HFFc6 (cell line): ENCODE data around the gene CILP. TPM values are rescaled to one million over a fixed set of nuclear protein-coding genes. Genes with fewer than 3 reads are reported as not detected.

ENCODE experiments used
- DNase-seq: peaks from one replicate; pipeline ENCODE4 v3.0.0-alpha.2; 2018
- H3K27ac Mint-ChIP-seq: 2 replicates; pipeline ENCODE4 v1.8.0; 2020; ENCODE audit warnings: mild to moderate bottlenecking, mixed read lengths
- H3K27me3 Mint-ChIP-seq: 2 replicates; pipeline ENCODE4 v1.8.0; 2021; ENCODE audit warnings: mild to moderate bottlenecking, moderate library complexity, mixed read lengths; ENCODE audit not compliant: insufficient read depth
- H3K36me3 Mint-ChIP-seq: 2 replicates; pipeline ENCODE4 v1.8.0; 2021; ENCODE audit warnings: low read depth, mixed read lengths
- H3K4me1 Mint-ChIP-seq: 2 replicates; pipeline ENCODE4 v1.8.0; 2020; ENCODE audit warnings: low read depth, mixed read lengths
- H3K4me3 Mint-ChIP-seq: 2 replicates; pipeline ENCODE4 v1.8.0; 2020; ENCODE audit warnings: mild to moderate bottlenecking, moderate library complexity, mixed read lengths
- H3K9me3 Mint-ChIP-seq: 2 replicates; pipeline ENCODE4 v1.8.0; 2020; ENCODE audit warnings: mild to moderate bottlenecking, mixed read lengths
- total RNA-seq, 6 experiments: library from RNA; stranded (reverse); fragmentation: NEBNext Ultra II Directional; extraction: Animal tissue kit (Norgen Biotek cat#: 25700); gene quantifications; 2 replicates in 1 of 6; 3 replicates in 5 of 6; pipeline ENCODE4 v1.2.3, GENCODE V29; 2021
- TF ChIP-seq, protein P1 (sequence below): fragments of 200-600 bp; sonication (generic); IDR thresholded peaks from 2 replicates; pipeline ENCODE4 v1.5.0; 2021; ENCODE audit warnings: antibody characterized with exemption, mild to moderate bottlenecking

The CILP gene
- total RNA-seq, 6 experiments from 2014 or later: 0.05 TPM; not detected in 5

DNA sequence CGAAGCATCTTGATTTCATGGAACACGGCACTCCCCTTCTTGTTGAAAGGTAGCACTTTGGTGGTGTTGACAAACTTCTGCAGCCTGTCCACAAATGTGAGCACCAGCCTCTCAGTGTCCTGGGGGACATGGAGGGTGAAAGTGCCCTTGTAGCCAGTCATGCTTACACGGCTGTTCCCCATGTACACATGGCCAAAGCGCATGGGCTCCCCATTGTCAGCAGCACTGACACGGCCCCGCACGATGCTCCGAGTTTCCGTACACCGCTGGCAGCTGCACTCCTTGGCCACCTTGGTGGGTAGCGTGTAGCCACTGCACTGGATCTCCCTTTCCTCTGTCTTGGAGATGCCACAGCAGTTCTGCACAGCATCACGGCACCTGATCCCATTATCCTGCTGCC is 12.7 kb downstream of the CILP start:
- H3K27ac Mint-ChIP-seq: no peak overlapping the region
- H3K4me1 Mint-ChIP-seq: no peaks in the 10 kb centered on the region
- DNase-seq: no peak
- H3K27me3 Mint-ChIP-seq: peaks cover 19% of the 10 kb centered on the region
- H3K9me3 Mint-ChIP-seq: no peaks in the 10 kb centered on the region
- no peaks in the 10 kb centered on the region for H3K36me3 Mint-ChIP-seq
- no peak overlapping the region for H3K4me3 Mint-ChIP-seq
- TF ChIP-seq, protein P1, sequence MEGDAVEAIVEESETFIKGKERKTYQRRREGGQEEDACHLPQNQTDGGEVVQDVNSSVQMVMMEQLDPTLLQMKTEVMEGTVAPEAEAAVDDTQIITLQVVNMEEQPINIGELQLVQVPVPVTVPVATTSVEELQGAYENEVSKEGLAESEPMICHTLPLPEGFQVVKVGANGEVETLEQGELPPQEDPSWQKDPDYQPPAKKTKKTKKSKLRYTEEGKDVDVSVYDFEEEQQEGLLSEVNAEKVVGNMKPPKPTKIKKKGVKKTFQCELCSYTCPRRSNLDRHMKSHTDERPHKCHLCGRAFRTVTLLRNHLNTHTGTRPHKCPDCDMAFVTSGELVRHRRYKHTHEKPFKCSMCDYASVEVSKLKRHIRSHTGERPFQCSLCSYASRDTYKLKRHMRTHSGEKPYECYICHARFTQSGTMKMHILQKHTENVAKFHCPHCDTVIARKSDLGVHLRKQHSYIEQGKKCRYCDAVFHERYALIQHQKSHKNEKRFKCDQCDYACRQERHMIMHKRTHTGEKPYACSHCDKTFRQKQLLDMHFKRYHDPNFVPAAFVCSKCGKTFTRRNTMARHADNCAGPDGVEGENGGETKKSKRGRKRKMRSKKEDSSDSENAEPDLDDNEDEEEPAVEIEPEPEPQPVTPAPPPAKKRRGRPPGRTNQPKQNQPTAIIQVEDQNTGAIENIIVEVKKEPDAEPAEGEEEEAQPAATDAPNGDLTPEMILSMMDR: no peak

DNA sequence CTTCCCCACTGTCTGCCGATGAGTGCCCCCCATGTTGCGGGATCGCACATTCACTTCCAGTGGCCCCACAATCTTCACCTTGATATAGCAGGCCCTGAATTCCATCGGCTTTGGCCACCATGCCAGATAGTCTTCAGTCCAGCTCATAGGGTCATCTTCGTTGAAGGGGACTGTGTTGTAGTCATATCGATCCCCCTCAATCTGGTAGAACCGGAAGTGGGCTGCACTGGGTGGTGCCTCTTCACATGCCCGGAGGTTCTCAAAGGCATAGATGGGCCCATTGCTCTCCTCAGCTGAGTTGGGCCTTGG is 14.0 kb downstream of the CILP start:
- H3K4me1 Mint-ChIP-seq: no peaks in the 10 kb centered on the region
- no peak overlapping the region for H3K4me3 Mint-ChIP-seq
- peaks cover 21% of the 10 kb centered on the region for H3K27me3 Mint-ChIP-seq
- H3K9me3 Mint-ChIP-seq: no peaks in the 10 kb centered on the region
- no peaks in the 10 kb centered on the region for H3K36me3 Mint-ChIP-seq
- no peak overlapping the region for H3K27ac Mint-ChIP-seq
- no peak for DNase-seq
- TF ChIP-seq, protein P1: no peak

DNA sequence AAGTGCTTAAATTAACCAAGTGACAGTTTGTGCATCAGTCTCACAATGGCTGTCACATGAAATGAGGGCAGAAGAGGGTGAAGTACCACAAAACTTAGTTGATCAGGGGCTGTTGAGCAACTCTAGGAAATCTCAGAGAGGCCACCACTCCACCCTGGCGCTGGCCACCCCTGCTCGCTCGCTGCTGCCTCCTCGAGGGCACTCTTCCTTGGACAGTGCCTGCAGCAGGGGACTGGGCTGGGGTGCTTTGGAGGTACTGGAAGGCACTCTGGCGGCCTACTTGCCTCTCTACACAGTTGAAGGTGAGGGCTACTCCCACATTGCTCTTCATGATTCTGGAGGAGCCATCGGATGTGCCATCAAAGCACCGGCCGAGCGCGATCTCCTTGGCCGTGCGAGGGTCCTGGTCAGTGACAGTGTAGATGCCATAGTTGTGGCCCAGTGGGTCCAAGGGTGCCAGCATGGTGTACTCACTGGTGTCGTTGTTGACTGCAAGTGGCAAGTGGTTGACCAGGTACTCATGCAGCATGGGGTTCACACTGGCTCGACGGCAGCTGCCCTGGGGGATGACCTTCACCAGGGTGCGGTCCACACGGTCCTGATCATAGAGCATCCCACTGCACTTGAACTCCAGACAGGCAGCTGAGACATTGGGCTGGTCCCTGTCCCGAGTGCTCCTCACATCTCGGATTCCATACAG is 14.5 kb downstream of the CILP start:
- Mint-ChIP-seq H3K4me1 (no peaks in the 10 kb centered on the region), H3K9me3 (no peaks in the 10 kb centered on the region), H3K27me3 (peaks cover 21% of the 10 kb centered on the region), H3K36me3 (no peaks in the 10 kb centered on the region), H3K4me3 (no peak overlapping the region), H3K27ac (no peak overlapping the region)
- DNase-seq: no peak
- TF ChIP-seq, protein P1: no peak

DNA sequence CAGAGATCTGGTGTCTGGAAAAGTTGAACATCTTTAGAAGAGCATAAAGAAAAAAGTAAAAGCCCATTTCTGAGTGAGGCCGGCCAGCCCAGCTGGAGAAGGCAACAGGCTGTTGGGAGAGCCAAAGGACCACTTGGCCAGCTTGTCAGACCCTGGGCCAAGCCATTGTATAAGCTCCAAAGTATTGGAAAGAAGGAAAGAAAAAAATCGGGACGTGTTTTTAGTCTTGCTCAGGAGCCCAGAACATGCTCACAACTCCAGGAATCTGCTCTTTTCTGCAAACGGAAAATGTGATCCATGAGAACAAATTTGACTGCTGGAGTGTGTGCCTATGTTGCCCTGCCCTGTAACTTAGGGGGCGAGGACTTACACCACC is 15.7 kb downstream of the CILP start:
- TF ChIP-seq, protein P1: no peak
- H3K9me3 Mint-ChIP-seq: no peaks in the 10 kb centered on the region
- H3K4me1 Mint-ChIP-seq: no peaks in the 10 kb centered on the region
- no peak overlapping the region for H3K27ac Mint-ChIP-seq
- no peaks in the 10 kb centered on the region for H3K36me3 Mint-ChIP-seq
- no peak for DNase-seq
- H3K4me3 Mint-ChIP-seq: no peak overlapping the region
- H3K27me3 Mint-ChIP-seq: peaks cover 18% of the 10 kb centered on the region

DNA sequence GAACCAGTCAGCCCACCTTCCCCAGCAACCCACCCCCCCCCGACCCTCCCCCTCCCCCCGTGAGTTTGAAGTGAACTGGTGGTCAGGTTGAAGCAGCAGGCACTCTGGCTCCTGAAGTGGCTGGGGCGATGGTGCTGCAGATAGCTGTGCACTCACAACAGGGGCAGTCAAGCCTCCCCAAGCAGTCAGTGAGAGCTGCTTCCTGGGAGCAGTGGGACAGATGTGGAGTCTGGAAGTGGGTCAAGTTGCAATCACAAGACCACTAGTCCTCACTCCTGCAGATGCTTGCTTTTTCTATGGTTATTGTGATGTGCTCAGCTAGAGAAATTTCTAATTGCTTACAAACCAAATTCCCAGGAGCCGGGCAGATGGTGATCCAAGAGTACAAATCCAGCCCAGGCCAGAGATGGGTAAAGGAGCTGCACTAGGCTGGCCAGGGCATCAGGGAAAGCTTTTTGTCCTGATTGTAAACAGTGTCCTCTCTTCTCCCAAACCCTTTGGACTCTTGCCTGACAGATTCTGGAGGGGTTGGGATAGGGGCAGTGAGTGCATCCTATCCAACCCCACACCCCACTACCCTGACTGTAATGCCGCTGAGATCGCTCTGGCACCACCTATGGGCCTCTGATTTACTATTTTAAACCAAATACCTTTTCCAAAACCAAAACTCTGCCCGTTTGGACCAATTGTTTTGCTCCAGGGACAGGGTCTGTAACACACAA is 16.3 kb downstream of the CILP start:
- H3K27ac Mint-ChIP-seq: no peak overlapping the region
- H3K36me3 Mint-ChIP-seq: no peaks in the 10 kb centered on the region
- no peaks in the 10 kb centered on the region for H3K9me3 Mint-ChIP-seq
- no peaks in the 10 kb centered on the region for H3K4me1 Mint-ChIP-seq
- peaks cover 16% of the 10 kb centered on the region for H3K27me3 Mint-ChIP-seq
- no peak for DNase-seq
- H3K4me3 Mint-ChIP-seq: no peak overlapping the region
- TF ChIP-seq, protein P1: peak; percentile 19; the same call in 1 of the 2 replicates
